ENCODE results near the gene CHD5.
A peak's percentile ranks its signal among the peaks of the same experiment; 100 is the strongest.

CHD5 gene

GRCh38 chr1:6170742-6171201 lies 9.3 kb downstream of the CHD5 start:
- H3K9me3 ChIP-seq (replicated peaks; ENCODE audit: insufficient read depth, low read length), result no peaks in the 10 kb centered on the region
- no peak overlapping the region for H3K4me3 ChIP-seq (ENCODE audit: low read length)
- no peak for DNase-seq
- no peak overlapping the region for H3K4me2 ChIP-seq (ENCODE audit: low read depth, low read length)
- peak; percentile 31 for TF ChIP-seq EZH2 (optimal IDR thresholded peaks at IDR 0.05; ENCODE audit: low read depth, low read length)
- no peak for TF ChIP-seq EZH2phosphoT487 (IDR thresholded peaks at IDR 0.05; ENCODE audit: low read length)
- no peak for TF ChIP-seq CTCF (IDR thresholded peaks at IDR 0.05; ENCODE audit: low read length)
- H3K79me2 ChIP-seq (ENCODE audit: low read length), result no peaks in the 10 kb centered on the region
- H4K20me1 ChIP-seq (ENCODE audit: insufficient read depth, low read length), result no peaks in the 10 kb centered on the region
- H3K36me3 ChIP-seq (replicated peaks; ENCODE audit: insufficient read depth, low read length), result no peaks in the 10 kb centered on the region
- no peak overlapping the region for H2AFZ ChIP-seq (ENCODE audit: low read length)
- H3K27me3 ChIP-seq (replicated peaks; ENCODE audit: insufficient read depth, low read length), result peaks cover 86% of the 10 kb centered on the region
- no peak overlapping the region for H3K27ac ChIP-seq (ENCODE audit: low read length)
- no peaks in the 10 kb centered on the region for H3K4me1 ChIP-seq (ENCODE audit: low read length)
- no peaks in the 10 kb centered on the region for H3K9me2 ChIP-seq (replicated peaks; ENCODE audit: insufficient read depth, low read length)
- H3F3A ChIP-seq (ENCODE audit: insufficient read depth, low read length), result no peaks in the 10 kb centered on the region
- no peak overlapping the region for H3K9ac ChIP-seq (ENCODE audit: low read length)

GRCh38 chr1:6170116-6170741 lies 9.9 kb downstream of the CHD5 start:
- no peaks in the 10 kb centered on the region for H3F3A ChIP-seq (ENCODE audit: insufficient read depth, low read length)
- DNase-seq, result no peak
- no peaks in the 10 kb centered on the region for H4K20me1 ChIP-seq (ENCODE audit: insufficient read depth, low read length)
- H2AFZ ChIP-seq (ENCODE audit: low read length), result no peak overlapping the region
- H3K27ac ChIP-seq (ENCODE audit: low read length), result no peak overlapping the region
- no peaks in the 10 kb centered on the region for H3K36me3 ChIP-seq (replicated peaks; ENCODE audit: insufficient read depth, low read length)
- no peak overlapping the region for H3K4me2 ChIP-seq (ENCODE audit: low read depth, low read length)
- peaks cover 89% of the 10 kb centered on the region for H3K27me3 ChIP-seq (replicated peaks; ENCODE audit: insufficient read depth, low read length)
- H3K4me1 ChIP-seq (ENCODE audit: low read length), result no peaks in the 10 kb centered on the region
- no peaks in the 10 kb centered on the region for H3K9me3 ChIP-seq (replicated peaks; ENCODE audit: insufficient read depth, low read length)
- H3K9me2 ChIP-seq (replicated peaks; ENCODE audit: insufficient read depth, low read length), result no peaks in the 10 kb centered on the region
- H3K9ac ChIP-seq (ENCODE audit: low read length), result no peak overlapping the region
- TF ChIP-seq EZH2 (optimal IDR thresholded peaks at IDR 0.05; ENCODE audit: low read depth, low read length), result no peak
- no peak for TF ChIP-seq EZH2phosphoT487 (IDR thresholded peaks at IDR 0.05; ENCODE audit: low read length)
- no peak for TF ChIP-seq CTCF (IDR thresholded peaks at IDR 0.05; ENCODE audit: low read length)
- H3K79me2 ChIP-seq (ENCODE audit: low read length), result no peaks in the 10 kb centered on the region
- no peak overlapping the region for H3K4me3 ChIP-seq (ENCODE audit: low read length)

- H3K36me3 ChIP-seq (replicated peaks; ENCODE audit: insufficient read depth, low read length), result no peaks in the 10 kb centered on the region
- no peaks in the 10 kb centered on the region for H3K4me1 ChIP-seq (ENCODE audit: low read length)
- H3K9me2 ChIP-seq (replicated peaks; ENCODE audit: insufficient read depth, low read length), result no peaks in the 10 kb centered on the region
- no peak overlapping the region for H3K4me3 ChIP-seq (ENCODE audit: low read length)
- no peaks in the 10 kb centered on the region for H3K79me2 ChIP-seq (ENCODE audit: low read length)
- DNase-seq, result no peak
- no peak overlapping the region for H3K9ac ChIP-seq (ENCODE audit: low read length)
- no peak overlapping the region for H3K4me2 ChIP-seq (ENCODE audit: low read depth, low read length)
- TF ChIP-seq CTCF (IDR thresholded peaks at IDR 0.05; ENCODE audit: low read length), result no peak
- no peak for TF ChIP-seq EZH2phosphoT487 (IDR thresholded peaks at IDR 0.05; ENCODE audit: low read length)
- TF ChIP-seq EZH2 (optimal IDR thresholded peaks at IDR 0.05; ENCODE audit: low read depth, low read length), result no peak
- no peaks in the 10 kb centered on the region for H4K20me1 ChIP-seq (ENCODE audit: insufficient read depth, low read length)
- H3K27me3 ChIP-seq (replicated peaks; ENCODE audit: insufficient read depth, low read length), result peaks cover 98% of the 10 kb centered on the region
- no peak overlapping the region for H2AFZ ChIP-seq (ENCODE audit: low read length)
- H3F3A ChIP-seq (ENCODE audit: insufficient read depth, low read length), result no peaks in the 10 kb centered on the region
- H3K27ac ChIP-seq (ENCODE audit: low read length), result no peak overlapping the region
- no peaks in the 10 kb centered on the region for H3K9me3 ChIP-seq (replicated peaks; ENCODE audit: insufficient read depth, low read length)
Measured at GRCh38 chr1:6168947-6169586, 11.1 kb downstream of the CHD5 start.

Measured in MM.1S (cell line).